ENCODE data around the gene MICALL1. TPM values are rescaled to one million over a fixed set of nuclear protein-coding genes. Genes with fewer than 3 reads are reported as not detected.

The MICALL1 gene
- total and polyA plus RNA-seq, 9 of the 15 experiments (the other 6 are each of a cell fraction or from before 2014, with no cell fraction given), result 0.32 to 21.5 (median 6.1) TPM

- no peak for TF ChIP-seq MEF2A (IDR thresholded peaks at IDR 0.05; ENCODE audit: control insufficient read depth, low read depth, low read length)
- TF ChIP-seq ZBTB34 (CRISPR knock-in tag; IDR thresholded peaks at IDR 0.05), result no peak
These were observed 79.7 kb downstream of the MICALL1 start (continued) for GRCh38 chr22:37985751-37986281.

- ChIA-PET POLR2A (interaction anchor here (0.6 kb wide), 1 partner anchor 184 kb away, joined by 3 read pairs; no protein-coding TSS in a partner anchor), CTCF (ENCODE audit: low intra/inter-chr PET ratio) (no interaction called here)
- Histone ChIP-seq H2AFZ (ENCODE audit: low read depth, low read length) (no peak overlapping the region), H3K9me3 (replicated peaks; ENCODE audit: control insufficient read depth, insufficient read depth, low read depth, low read length) (no peaks in the 10 kb centered on the region), H3K4me3 (no peak overlapping the region), H3K36me3 (ENCODE audit: control insufficient read depth, insufficient read depth, low read length) (no peaks in the 10 kb centered on the region), H3K4me1 (replicated peaks in 1 of 2; ENCODE audit: control insufficient read depth in 2 of 2, insufficient read depth in 2 of 2, low read length in 2 of 2) (peaks cover 0 to 13% of the 10 kb centered on the region in 2 experiments; a peak in 2 of 5 replicates), H4K20me1 (replicated peaks; ENCODE audit: control insufficient read depth, insufficient read depth, low read length) (no peaks in the 10 kb centered on the region), H3K27me3 (ENCODE audit: control insufficient read depth in 2 of 2, insufficient read depth in 2 of 2, low read length in 2 of 2) (no peaks in the 10 kb centered on the region), H3K9ac (ENCODE audit: insufficient read depth in 1 of 2, low read depth in 2 of 2, low read length in 2 of 2) (no peak overlapping the region), H3K79me2 (ENCODE audit: control insufficient read depth, insufficient read depth, low read length) (no peaks in the 10 kb centered on the region), H3K27ac (ENCODE audit: extremely low read depth, low read depth, low read length) (no peak overlapping the region), H3K4me2 (ENCODE audit: insufficient read depth, low read length) (no peak overlapping the region), H3K9me1 (ENCODE audit: control insufficient read depth, insufficient read depth, low read length) (no peaks in the 10 kb centered on the region)
- no peak for ATAC-seq
- intact Hi-C loops (cut with micrococcal nuclease) (no loop called here), in situ Hi-C loops (cut with MboI) (no loop called here)
- FAIRE-seq, result no peak
- DNase-seq (ENCODE audit: extremely low read depth in 1 of 4, low spot score in 3 of 4), result no peak
- WGBS (ENCODE audit: insufficient coverage, low coverage, missing lambda C conversion rate), result 40% methylated on average over 3 of the region's 7 CpGs
- BruUV-seq (replicated peaks), result no TSS peak
- TF ChIP-seq ZHX1 (conservative IDR thresholded peaks at IDR 0.05; ENCODE audit: low read length) (no peak), PRMT5 (CRISPR knock-in tag; IDR thresholded peaks at IDR 0.05) (no peak), SREBF1 (IDR thresholded peaks at IDR 0.05; ENCODE audit: borderline replicate concordance, low read depth, low read length) (no peak), PCBP1 (IDR thresholded peaks at IDR 0.05; ENCODE audit: low read depth, low read length, poor library complexity, severe bottlenecking) (no peak), ZBTB8A (IDR thresholded peaks at IDR 0.05; ENCODE audit: partially characterized antibody) (no peak), LCOR (CRISPR knock-in tag; IDR thresholded peaks at IDR 0.05) (no peak), PTRF (tag; IDR thresholded peaks at IDR 0.05) (no peak), NBN (IDR thresholded peaks at IDR 0.05; ENCODE audit: low read depth) (no peak), BACH1 (tag; IDR thresholded peaks at IDR 0.05) (no peak), CCAR2 (IDR thresholded peaks at IDR 0.05; ENCODE audit: low read depth, low read length) (no peak), CTCFL (IDR thresholded peaks at IDR 0.05; ENCODE audit: borderline replicate concordance, insufficient read depth, low read depth, low read length, poor library complexity, severe bottlenecking) (no peak)
These were observed 80.3 kb downstream of the MICALL1 start for GRCh38 chr22:37986371-37986770.

Data from K562 (cell line).